Neural progenitor cell (in vitro differentiated cells): ENCODE results near the gene MAGI1.

ENCODE experiments used
- EZH2 ChIP-seq: fragments of 200-600 bp; sonication (generic); IDR thresholded peaks from 2 replicates; pipeline ENCODE4 v1.6.1; 2017; ENCODE audit warnings: antibody characterized with exemption, mild to moderate bottlenecking, moderate library complexity
- EZH2phosphoT487 ChIP-seq: fragments of 200-600 bp; sonication (generic); IDR thresholded peaks from 2 replicates; pipeline ENCODE4 v1.6.1; 2017; ENCODE audit warnings: antibody characterized with exemption
- TF ChIP-seq, protein P1 (sequence below): fragments of 200-600 bp; sonication (generic); IDR thresholded peaks from 2 replicates; pipeline ENCODE4 v1.5.1; 2017; ENCODE audit warnings: antibody characterized with exemption, mild to moderate bottlenecking

DNA sequence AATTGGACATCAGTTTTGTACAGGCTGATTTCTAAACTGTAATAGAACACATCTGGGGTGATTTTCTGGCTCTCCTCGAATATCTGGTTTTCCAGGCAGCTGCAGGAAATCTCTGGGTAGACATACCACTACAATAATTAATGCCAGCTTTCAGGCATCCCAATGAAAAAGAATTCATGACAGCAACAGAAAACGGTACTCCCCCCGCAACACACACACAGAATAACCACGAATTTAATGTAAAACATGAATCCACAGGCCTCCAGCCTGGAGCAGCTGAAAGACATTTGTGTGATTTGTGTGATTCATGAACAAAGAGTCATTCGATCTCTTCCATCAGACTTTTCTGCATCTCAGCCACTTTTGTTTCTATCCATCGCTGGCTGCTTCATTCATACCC is 262.2 kb downstream of the MAGI1 start:
- TF ChIP-seq EZH2 = no peak
- TF ChIP-seq, protein P1, sequence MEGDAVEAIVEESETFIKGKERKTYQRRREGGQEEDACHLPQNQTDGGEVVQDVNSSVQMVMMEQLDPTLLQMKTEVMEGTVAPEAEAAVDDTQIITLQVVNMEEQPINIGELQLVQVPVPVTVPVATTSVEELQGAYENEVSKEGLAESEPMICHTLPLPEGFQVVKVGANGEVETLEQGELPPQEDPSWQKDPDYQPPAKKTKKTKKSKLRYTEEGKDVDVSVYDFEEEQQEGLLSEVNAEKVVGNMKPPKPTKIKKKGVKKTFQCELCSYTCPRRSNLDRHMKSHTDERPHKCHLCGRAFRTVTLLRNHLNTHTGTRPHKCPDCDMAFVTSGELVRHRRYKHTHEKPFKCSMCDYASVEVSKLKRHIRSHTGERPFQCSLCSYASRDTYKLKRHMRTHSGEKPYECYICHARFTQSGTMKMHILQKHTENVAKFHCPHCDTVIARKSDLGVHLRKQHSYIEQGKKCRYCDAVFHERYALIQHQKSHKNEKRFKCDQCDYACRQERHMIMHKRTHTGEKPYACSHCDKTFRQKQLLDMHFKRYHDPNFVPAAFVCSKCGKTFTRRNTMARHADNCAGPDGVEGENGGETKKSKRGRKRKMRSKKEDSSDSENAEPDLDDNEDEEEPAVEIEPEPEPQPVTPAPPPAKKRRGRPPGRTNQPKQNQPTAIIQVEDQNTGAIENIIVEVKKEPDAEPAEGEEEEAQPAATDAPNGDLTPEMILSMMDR = no peak
- no peak for TF ChIP-seq EZH2phosphoT487
